Measurements from ENCODE around the gene GPR137B. TPM values are rescaled to one million over a fixed set of nuclear protein-coding genes. Genes with fewer than 3 reads are reported as not detected.

The GPR137B gene
- total and polyA plus RNA-seq, 9 of the 15 experiments (the other 6 are each of a cell fraction or from before 2014, with no cell fraction given): 0.04 to 1.0 (median 0.62) TPM

GRCh38 chr1:236098267-236098666 is 44.1 kb upstream of the GPR137B start:
- no peak for ATAC-seq
- Histone ChIP-seq H3K9me1 (ENCODE audit: control insufficient read depth, insufficient read depth, low read length) (no peaks in the 10 kb centered on the region), H3K4me1 (replicated peaks in 1 of 2; ENCODE audit: control insufficient read depth in 2 of 2, insufficient read depth in 2 of 2, low read length in 2 of 2) (no peaks in the 10 kb centered on the region), H4K20me1 (replicated peaks; ENCODE audit: control insufficient read depth, insufficient read depth, low read length) (no peaks in the 10 kb centered on the region; the same call in 1 of the 2 replicates), H2AFZ (ENCODE audit: low read depth, low read length) (no peak overlapping the region), H3K27me3 (ENCODE audit: control insufficient read depth in 2 of 2, insufficient read depth in 2 of 2, low read length in 2 of 2) (peaks cover 0 to 30% of the 10 kb centered on the region in 2 experiments; a peak in 2 of 5 replicates), H3K9me3 (replicated peaks; ENCODE audit: control insufficient read depth, insufficient read depth, low read depth, low read length) (no peaks in the 10 kb centered on the region; the same call in 1 of the 2 replicates), H3K27ac (ENCODE audit: extremely low read depth, low read depth, low read length) (no peak overlapping the region), H3K4me3 (no peak overlapping the region), H3K79me2 (ENCODE audit: control insufficient read depth, insufficient read depth, low read length) (no peaks in the 10 kb centered on the region), H3K4me2 (ENCODE audit: insufficient read depth, low read length) (no peak overlapping the region), H3K36me3 (ENCODE audit: control insufficient read depth, insufficient read depth, low read length) (no peaks in the 10 kb centered on the region), H3K9ac (ENCODE audit: insufficient read depth in 1 of 2, low read depth in 2 of 2, low read length in 2 of 2) (no peak overlapping the region)
- FAIRE-seq: no peak
- intact Hi-C loops (cut with micrococcal nuclease): no loop called here
- POLR2A ChIA-PET: no interaction called here
- DNase-seq (ENCODE audit: extremely low read depth in 1 of 4, low spot score in 3 of 4): no peak
- CTCF ChIA-PET (ENCODE audit: low intra/inter-chr PET ratio): no interaction called here
- WGBS (ENCODE audit: insufficient coverage, low coverage, missing lambda C conversion rate): 0% methylated on average over 1 of the region's 1 CpG
- in situ Hi-C loops (cut with MboI): no loop called here
- 0 out of 2 replicates have a peak, but pooled peaks have one; percentile 52 for TF ChIP-seq MCM3 (IDR thresholded peaks at IDR 0.05)
- TF ChIP-seq OTX1 (CRISPR knock-in tag; IDR thresholded peaks at IDR 0.05): peak; percentile 65; the same call in 1 of the 2 replicates
- peak; percentile 98 for TF ChIP-seq ZNF512 (tag; IDR thresholded peaks at IDR 0.05)
- TF ChIP-seq LARP7 (IDR thresholded peaks at IDR 0.05): no peak
- 0 out of 2 replicates have a peak, but pooled peaks have one; percentile 22 for TF ChIP-seq HBP1 (CRISPR knock-in tag; IDR thresholded peaks at IDR 0.05)
- BruUV-seq (replicated peaks): no TSS peak

All from K562 (cell line).